Duodenal mucosa (tissue), 2 donors: Measurements from ENCODE around the gene ZDHHC14.

Source experiments
- H3K27ac ChIP-seq: one replicate; pipeline ENCODE4 v1.7.0; 2013; ENCODE audit warnings: low read depth, low read length
- H3K27me3 ChIP-seq, 2 donors: one replicate each; pipeline ENCODE4 v1.7.0; 2013; ENCODE audit warnings: low read length in 2 of 2, control low read depth in 1 of 2; ENCODE audit not compliant: insufficient read depth in 2 of 2, control insufficient read depth in 1 of 2
- H3K36me3 ChIP-seq, 2 donors: one replicate each; pipeline ENCODE4 v1.7.0; 2013; ENCODE audit warnings: low read length in 2 of 2, control low read depth in 1 of 2; ENCODE audit not compliant: insufficient read depth in 2 of 2, control insufficient read depth in 1 of 2
- H3K4me1 ChIP-seq, 2 donors: one replicate each; pipeline ENCODE4 v1.7.0; 2013; ENCODE audit warnings: low read length in 2 of 2, control low read depth in 1 of 2; ENCODE audit not compliant: insufficient read depth in 2 of 2, control insufficient read depth in 1 of 2
- H3K4me3 ChIP-seq, 2 donors: one replicate each; pipeline ENCODE4 v1.7.0; 2013; ENCODE audit warnings: low read length in 2 of 2, low read depth in 1 of 2
- H3K9ac ChIP-seq, 2 donors: one replicate each; pipeline ENCODE4 v1.7.0; 2013; ENCODE audit warnings: low read length in 2 of 2, low read depth in 1 of 2
- H3K9me3 ChIP-seq, 2 donors: one replicate each; pipeline ENCODE4 v1.7.0; 2013; ENCODE audit warnings: low read length in 2 of 2, control low read depth in 1 of 2; ENCODE audit not compliant: control insufficient read depth in 1 of 2

ZDHHC14 gene

GRCh38 chr6:157436219-157436943 lies 55.4 kb downstream of the ZDHHC14 start:
- Histone ChIP-seq H3K27me3 (no peaks in the 10 kb centered on the region), H3K4me1 (peaks cover 0 to 6% of the 10 kb centered on the region in 2 donors), H3K36me3 (no peaks in the 10 kb centered on the region), H3K9me3 (no peaks in the 10 kb centered on the region), H3K27ac (no peak overlapping the region), H3K9ac (no peak overlapping the region), H3K4me3 (no peak overlapping the region)

DNA sequence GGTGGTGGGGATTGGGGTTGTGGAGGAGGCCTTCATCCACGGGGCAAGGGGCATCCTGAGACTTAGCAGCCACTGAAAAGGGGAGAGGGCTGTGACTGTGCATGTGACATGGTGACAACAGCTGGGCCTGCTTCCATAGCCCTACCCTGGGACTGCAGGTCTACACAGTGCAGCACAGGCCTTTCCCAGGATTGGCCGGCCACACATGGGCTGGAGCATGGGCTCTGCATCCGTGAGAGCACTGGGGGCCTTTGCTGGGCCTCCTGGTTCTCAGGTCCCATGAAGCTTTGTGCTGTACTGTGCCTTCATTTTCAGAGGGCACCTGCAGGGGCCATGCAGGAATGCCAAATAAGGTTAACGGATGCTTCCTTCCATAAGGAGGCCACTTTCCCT lies 56.0 kb downstream of the ZDHHC14 start:
- no peak overlapping the region for H3K9ac ChIP-seq
- no peak overlapping the region for H3K27ac ChIP-seq
- no peak overlapping the region for H3K4me3 ChIP-seq
- no peaks in the 10 kb centered on the region for H3K36me3 ChIP-seq
- H3K27me3 ChIP-seq = no peaks in the 10 kb centered on the region
- no peaks in the 10 kb centered on the region for H3K9me3 ChIP-seq
- H3K4me1 ChIP-seq = peaks cover 0 to 6% of the 10 kb centered on the region in 2 donors

DNA sequence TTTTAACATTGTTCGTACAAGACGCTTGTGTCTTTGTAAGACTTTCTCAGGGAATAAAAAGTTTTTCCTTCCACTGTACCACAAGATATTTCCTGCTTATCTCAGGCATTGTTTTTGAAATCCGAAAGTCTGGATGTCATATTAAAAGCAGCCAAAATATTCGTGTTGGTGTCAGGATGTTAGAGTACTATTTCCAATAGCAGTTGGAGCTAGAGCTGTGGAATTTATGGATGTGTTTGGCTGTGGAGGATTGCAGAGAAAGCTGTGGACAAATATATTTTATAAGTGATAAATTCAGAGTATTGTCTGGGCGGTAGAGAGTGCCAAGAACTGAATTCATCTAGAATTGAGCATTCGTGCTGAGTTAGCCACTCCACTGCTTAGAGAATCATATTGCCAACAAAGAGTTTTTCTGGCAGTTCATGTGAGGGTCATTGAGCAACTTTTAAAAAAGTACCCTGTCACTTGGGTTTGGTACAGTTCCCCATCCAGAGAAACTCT lies 57.7 kb downstream of the ZDHHC14 start:
- H3K27ac ChIP-seq = no peak overlapping the region
- H3K4me3 ChIP-seq = no peak overlapping the region
- H3K4me1 ChIP-seq = peaks cover 0 to 6% of the 10 kb centered on the region in 2 donors
- H3K36me3 ChIP-seq = no peaks in the 10 kb centered on the region
- H3K9me3 ChIP-seq = no peaks in the 10 kb centered on the region
- H3K27me3 ChIP-seq = no peaks in the 10 kb centered on the region
- H3K9ac ChIP-seq = no peak overlapping the region

GRCh38 chr6:157440171-157440570 lies 59.2 kb downstream of the ZDHHC14 start:
- no peak overlapping the region for H3K27ac ChIP-seq
- H3K4me3 ChIP-seq = no peak overlapping the region
- no peaks in the 10 kb centered on the region for H3K36me3 ChIP-seq
- peaks cover 0 to 6% of the 10 kb centered on the region in 2 donors for H3K4me1 ChIP-seq
- no peaks in the 10 kb centered on the region for H3K9me3 ChIP-seq
- H3K9ac ChIP-seq = no peak overlapping the region
- H3K27me3 ChIP-seq = no peaks in the 10 kb centered on the region

DNA sequence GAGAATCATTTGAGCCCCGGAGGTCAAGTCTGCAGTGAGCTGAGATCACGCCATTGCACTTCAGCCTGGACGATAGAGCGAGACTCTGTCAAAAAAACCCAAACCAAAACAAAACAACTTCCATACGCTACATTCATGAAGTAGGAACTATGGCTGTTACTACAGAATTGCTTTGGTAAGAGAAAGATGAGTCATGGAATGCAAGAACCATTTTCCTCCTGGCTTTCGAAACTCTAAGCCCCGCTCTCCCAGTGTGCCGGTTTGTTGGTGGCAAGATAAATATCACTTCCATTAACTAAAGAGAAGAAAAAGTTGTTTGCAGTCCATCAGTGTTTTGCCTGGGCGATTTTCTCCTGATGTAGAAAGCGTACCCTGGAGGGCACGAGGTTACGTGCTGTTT lies 61.3 kb downstream of the ZDHHC14 start:
- H3K36me3 ChIP-seq = no peaks in the 10 kb centered on the region
- no peaks in the 10 kb centered on the region for H3K9me3 ChIP-seq
- no peaks in the 10 kb centered on the region for H3K4me1 ChIP-seq
- H3K27ac ChIP-seq = no peak overlapping the region
- H3K9ac ChIP-seq = no peak overlapping the region
- H3K4me3 ChIP-seq = no peak overlapping the region
- H3K27me3 ChIP-seq = no peaks in the 10 kb centered on the region

DNA sequence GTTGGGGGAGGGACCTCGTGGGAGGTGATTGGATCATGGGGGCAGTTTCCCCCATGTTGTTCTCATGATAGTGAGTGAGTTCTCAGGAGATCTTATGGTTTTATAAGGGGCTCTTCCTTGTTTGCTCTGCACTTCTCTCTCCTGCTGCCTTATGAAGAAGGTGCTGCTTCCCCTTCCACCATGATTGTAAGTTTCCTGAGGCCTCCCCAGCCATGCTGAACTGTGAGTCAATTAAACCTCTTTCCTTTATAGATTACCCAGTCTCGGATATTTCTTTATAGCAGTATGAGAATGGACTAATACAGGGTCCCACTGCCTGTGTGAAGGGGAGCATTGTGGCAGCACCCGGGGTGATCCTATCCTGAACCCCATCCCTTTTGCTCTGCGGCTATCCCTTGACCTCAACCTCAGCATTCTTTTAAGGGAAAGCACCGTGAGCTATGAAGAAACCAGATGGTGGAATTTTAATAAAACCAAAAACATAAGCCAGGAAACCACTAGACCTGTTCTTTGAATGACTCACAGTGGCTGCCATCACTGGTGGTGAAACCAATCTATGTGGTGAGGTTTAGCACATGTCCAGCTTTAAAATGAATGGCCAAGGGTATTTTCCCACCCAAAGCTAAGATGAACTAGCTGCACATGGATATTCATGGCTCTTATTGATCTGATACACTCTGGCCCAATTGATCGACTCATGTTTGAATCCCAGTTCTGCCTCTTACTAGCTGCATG lies 62.2 kb downstream of the ZDHHC14 start:
- Histone ChIP-seq H3K27me3 (no peaks in the 10 kb centered on the region), H3K4me3 (no peak overlapping the region), H3K9ac (no peak overlapping the region), H3K9me3 (no peaks in the 10 kb centered on the region), H3K27ac (no peak overlapping the region), H3K4me1 (no peaks in the 10 kb centered on the region), H3K36me3 (no peaks in the 10 kb centered on the region)

GRCh38 chr6:157445277-157446009 lies 64.5 kb downstream of the ZDHHC14 start:
- Histone ChIP-seq H3K9ac (no peak overlapping the region), H3K4me3 (no peak overlapping the region), H3K27ac (no peak overlapping the region), H3K27me3 (no peaks in the 10 kb centered on the region), H3K36me3 (no peaks in the 10 kb centered on the region), H3K9me3 (no peaks in the 10 kb centered on the region), H3K4me1 (peaks cover 0 to 8% of the 10 kb centered on the region in 2 donors)

DNA sequence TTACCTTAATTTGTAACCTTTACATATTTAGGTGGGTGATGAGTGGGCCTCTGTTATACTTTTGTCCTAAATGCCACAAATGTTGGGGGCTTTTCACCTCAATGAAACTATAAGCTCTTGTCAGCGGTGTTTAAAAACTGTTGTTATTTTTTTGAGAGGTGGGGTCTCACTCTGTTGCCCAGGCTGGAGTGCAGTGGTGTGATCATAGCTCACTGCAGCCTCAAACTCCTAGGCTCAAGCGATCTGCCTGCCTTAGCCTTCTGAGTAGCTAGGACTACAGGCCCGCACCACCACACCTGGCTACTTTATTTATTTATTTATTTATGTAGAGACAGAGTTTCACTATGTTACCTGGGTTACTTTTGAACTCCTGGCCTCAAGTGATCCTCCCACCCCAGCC lies 66.7 kb downstream of the ZDHHC14 start:
- H3K9me3 ChIP-seq = no peaks in the 10 kb centered on the region
- no peak overlapping the region for H3K27ac ChIP-seq
- peaks cover 4 to 8% of the 10 kb centered on the region in 2 donors for H3K4me1 ChIP-seq
- H3K4me3 ChIP-seq = no peak overlapping the region
- H3K27me3 ChIP-seq = no peaks in the 10 kb centered on the region
- H3K9ac ChIP-seq = no peak overlapping the region
- no peaks in the 10 kb centered on the region for H3K36me3 ChIP-seq

GRCh38 chr6:157449610-157450009 lies 68.6 kb downstream of the ZDHHC14 start:
- Histone ChIP-seq H3K27me3 (no peaks in the 10 kb centered on the region), H3K27ac (no peak overlapping the region), H3K36me3 (no peaks in the 10 kb centered on the region), H3K9me3 (no peaks in the 10 kb centered on the region), H3K9ac (no peak overlapping the region), H3K4me3 (no peak overlapping the region), H3K4me1 (peaks cover 4 to 8% of the 10 kb centered on the region in 2 donors)
